Measurements from ENCODE around the gene ZNF805.
"Not testable (repeated sequence)": the region's sequence is repeated elsewhere in the genome, so short reads cannot be mapped to it uniquely, and the experiment has no call there.

ZNF805 gene

GRCh38 chr19:57240311-57241090 lies at the start of gene ZNF805:
TSS of gene ZNF805 (plus strand) at chr19:57240632. CDS start at chr19:57240892, 260 bp downstream.
- peak; percentile 97 for DNase-seq (ENCODE audit: low spot score)

- DNase-seq (ENCODE audit: low spot score) = peak; percentile 94
Measured at GRCh38 chr19:57191141-57192076, 49.0 kb upstream of the ZNF805 start, which contains the start of gene ZNF264. TSS of gene ZNF264 (plus strand) at chr19:57191500. CDS start at chr19:57191914, 414 bp downstream.

GRCh38 chr19:57192077-57192420 lies 48.4 kb upstream of the ZNF805 start:
- peak; percentile 26 for DNase-seq (ENCODE audit: low spot score)

DNA sequence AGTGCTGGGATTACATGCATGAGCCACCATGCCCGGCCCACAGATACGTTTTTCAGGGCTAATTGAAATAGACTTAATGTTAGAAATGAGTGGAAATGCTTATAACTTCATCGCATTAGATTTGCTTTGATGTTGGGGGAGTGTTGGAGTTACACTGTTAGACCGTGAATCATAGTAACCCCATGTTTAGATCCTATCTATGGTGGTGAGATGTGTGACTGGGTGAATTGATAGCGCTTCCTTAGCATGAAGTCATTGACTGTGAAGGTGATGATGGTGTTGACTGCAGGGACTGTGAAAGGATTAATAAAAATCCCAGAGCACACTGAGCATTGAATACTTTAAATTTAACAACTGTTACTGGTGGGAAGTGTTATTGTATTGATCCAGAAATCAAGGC lies 47.4 kb upstream of the ZNF805 start:
- DNase-seq (ENCODE audit: low spot score) = no peak

GRCh38 chr19:57197874-57198273 lies 42.6 kb upstream of the ZNF805 start:
- not testable (repeated sequence) for DNase-seq (ENCODE audit: low spot score)

GRCh38 chr19:57202160-57202559 lies 38.3 kb upstream of the ZNF805 start:
- no peak for DNase-seq (ENCODE audit: low spot score)

DNA sequence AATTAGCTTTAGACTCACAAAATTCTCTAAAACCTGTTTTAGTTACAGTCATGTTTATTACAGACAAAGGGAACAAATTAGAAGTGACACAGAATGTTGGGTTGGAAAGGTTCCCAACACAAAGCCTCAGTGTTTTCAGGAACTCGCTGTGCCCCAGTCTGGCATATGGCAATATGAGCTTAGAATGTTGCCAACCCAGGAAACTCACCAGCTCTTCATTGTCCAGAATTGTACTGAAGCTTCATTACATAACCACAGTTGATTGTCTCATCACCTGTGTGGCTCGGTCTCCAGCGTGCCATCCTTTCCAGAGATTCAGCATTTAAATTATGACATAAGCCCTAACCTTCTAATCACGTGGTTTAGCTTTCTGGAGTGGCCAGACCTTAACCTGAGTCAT lies 30.1 kb upstream of the ZNF805 start:
- no peak for DNase-seq (ENCODE audit: low spot score)

GRCh38 chr19:57212109-57212508 lies 28.3 kb upstream of the ZNF805 start:
- DNase-seq (ENCODE audit: low spot score) = no peak

DNA sequence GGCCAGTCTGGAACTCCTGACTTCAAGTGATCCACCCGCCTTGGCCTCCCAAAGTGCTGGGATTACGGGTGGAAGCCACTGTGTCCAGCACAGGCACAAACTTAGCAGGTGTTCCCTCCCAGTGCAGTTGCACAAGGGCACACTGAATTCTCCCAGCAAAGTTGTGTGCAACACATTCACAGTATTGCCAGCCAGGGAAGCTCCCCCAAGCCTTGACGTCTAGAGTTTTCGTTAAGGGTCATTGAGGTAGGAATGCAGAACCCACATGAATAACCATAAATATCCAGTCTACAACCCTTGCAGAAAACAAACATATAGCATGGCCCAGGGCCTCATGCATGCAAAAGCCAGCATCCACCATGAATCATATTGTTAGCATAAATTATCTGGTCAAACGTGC lies 12.9 kb upstream of the ZNF805 start:
- no peak for DNase-seq (ENCODE audit: low spot score)

GRCh38 chr19:57231686-57232085 lies 8.7 kb upstream of the ZNF805 start:
- no peak for DNase-seq (ENCODE audit: low spot score)

GRCh38 chr19:57233207-57233606 lies 7.2 kb upstream of the ZNF805 start:
- DNase-seq (ENCODE audit: low spot score) = no peak

- DNase-seq (ENCODE audit: low spot score) = no peak
Measured at GRCh38 chr19:57239982-57240310, 486 bp upstream of the ZNF805 start.

DNA sequence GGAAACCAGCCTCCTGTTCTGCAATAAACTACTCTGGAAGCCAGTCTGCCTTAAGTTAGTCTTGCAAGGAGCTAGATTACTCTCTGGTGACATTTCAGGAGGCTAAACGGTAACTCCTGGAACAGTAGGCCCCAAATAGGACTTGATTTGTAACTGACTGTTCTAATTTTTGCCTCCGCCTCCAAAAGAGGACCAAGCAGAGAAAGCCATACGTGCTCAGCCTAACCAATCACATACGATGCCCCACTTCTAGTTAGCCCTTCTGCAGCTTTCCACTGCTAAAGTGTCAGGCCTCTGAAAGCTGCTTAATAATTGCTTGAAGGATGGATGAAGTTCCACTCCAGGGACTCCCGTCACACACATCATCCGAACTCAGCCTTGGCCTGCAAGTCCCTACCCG lies 744 bp downstream of the ZNF805 start:
- no peak for DNase-seq (ENCODE audit: low spot score)

DNA sequence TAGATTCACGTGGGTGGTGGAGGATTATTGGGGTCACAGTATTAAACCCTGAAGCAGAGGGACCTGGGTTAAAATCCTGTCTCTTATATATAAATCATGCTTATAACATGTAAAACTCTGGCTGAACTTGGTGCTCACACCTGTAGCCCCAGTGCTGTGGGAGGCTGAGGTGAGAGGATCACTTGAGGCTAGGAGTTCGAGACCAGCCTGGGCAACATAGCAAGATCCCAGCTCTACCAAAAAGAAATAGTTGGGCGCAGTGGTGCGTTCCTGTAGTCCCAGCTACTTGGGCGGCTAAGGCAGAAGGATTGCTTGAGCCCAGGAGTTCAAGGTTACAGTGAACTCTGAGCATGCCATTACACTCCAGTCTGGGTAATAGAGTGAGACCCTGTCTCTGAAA lies 2.4 kb downstream of the ZNF805 start:
- DNase-seq (ENCODE audit: low spot score) = no peak

- no peak for DNase-seq (ENCODE audit: low spot score)
Measured at GRCh38 chr19:57244513-57244912, 4.1 kb downstream of the ZNF805 start.

- DNase-seq (ENCODE audit: low spot score) = no peak
Measured at GRCh38 chr19:57245066-57245465, 4.6 kb downstream of the ZNF805 start.

GRCh38 chr19:57245959-57246358 lies 5.5 kb downstream of the ZNF805 start:
- DNase-seq (ENCODE audit: low spot score) = no peak

DNA sequence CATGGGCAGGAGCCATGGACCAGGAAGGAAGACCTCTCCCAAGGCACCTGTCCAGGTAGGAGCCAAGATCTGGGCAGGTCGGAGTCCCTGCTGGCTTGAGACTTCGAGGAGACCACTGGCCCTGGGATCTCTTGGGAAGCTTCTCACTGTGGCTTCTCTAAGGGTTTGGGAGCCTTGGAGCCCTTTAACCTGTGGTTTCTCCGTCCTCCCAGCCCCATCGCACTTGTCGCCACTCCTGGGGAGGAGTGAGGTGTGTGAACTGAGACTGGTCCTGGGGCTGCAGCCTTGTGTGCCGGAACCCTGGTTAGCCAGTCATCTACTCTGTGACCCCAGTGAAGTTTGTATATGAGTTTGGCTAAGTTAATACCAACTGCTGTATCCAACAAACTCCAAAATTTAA lies 8.2 kb downstream of the ZNF805 start:
- DNase-seq (ENCODE audit: low spot score) = no peak

DNA sequence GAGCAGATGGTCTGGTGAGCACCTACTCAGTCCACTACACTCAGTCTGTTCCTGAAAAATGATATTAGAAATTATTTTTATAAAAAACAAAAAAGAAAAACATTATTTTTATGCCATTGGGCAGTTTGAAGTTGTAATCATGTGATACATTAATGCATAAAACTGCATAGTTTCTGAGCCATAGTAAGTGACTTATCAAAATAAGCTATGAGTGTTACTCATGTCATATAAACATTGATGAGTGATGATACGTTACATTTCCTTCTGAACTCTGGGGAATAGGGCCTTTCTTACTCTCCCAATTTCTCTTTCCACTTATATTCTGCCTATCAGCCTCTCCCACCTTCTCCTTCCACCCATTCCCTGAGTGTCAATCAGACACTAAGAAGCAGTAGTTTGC lies 8.9 kb downstream of the ZNF805 start:
- no peak for DNase-seq (ENCODE audit: low spot score)

DNA sequence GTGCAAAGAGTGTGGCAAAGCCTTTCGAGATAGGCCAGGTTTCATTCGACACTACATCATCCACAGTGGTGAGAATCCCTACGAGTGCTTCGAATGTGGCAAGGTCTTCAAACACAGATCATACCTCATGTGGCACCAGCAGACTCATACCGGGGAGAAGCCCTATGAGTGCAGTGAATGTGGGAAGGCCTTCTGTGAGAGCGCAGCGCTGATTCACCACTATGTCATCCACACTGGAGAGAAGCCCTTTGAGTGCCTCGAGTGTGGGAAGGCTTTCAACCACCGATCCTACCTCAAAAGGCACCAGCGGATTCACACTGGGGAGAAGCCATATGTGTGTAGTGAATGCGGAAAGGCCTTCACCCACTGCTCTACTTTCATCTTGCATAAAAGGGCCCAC lies 13.3 kb downstream of the ZNF805 start:
- not testable (repeated sequence) for DNase-seq (ENCODE audit: low spot score)

DNA sequence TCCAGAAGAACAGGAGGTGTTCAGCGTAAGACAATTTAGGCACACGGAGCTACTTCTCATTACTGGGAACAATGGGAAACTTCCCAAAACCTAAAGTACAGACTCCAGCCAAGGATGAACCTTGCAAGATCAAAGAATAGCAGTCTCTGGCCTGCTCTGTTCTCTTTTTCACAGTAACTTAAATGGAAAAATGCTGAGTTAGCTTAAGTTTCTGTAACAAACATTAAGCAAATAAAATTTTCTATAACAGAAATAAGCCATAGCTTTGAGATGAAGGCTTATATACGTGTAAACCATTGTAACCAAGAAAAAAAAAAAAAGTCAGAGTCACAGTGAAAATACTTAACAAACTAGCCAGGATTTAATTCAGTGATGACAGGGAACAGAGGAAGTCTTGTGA lies 21.6 kb downstream of the ZNF805 start:
- DNase-seq (ENCODE audit: low spot score) = no peak

- no peak for DNase-seq (ENCODE audit: low spot score)
Measured at GRCh38 chr19:57263244-57263741, 22.9 kb downstream of the ZNF805 start.

DNA sequence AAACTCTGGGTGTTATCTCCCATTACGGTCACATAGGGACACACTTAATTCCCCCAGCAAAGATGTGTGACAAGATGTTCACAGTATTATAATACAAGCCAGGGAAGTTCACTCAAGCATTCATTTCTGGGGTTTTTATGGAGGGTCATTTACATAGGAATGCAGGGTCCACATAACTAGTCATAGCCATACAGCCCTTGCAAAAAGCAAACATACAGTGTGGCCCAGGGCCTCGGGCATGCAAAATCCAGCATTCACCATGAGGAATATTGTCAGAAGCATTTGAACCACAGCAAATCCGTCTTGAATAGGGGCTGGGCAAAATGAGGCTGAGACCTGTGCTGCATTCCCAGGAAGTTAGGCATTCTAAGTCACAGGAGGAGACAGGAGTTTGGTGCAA lies 26.9 kb downstream of the ZNF805 start:
- no peak for DNase-seq (ENCODE audit: low spot score)

Data from AG08396 (cell line).